Activated CD8-positive, alpha-beta memory T cell treated with anti-CD3 and anti-CD28 coated beads, Interleukin-2, amount 50 U/mL, for 48 hours (primary cell): ENCODE measurements around the gene SLC66A1.
A peak's percentile ranks its signal among the peaks of the same experiment; 100 is the strongest.

ENCODE experiments used
- DNase-seq: peaks from one replicate; pipeline ENCODE4 v3.0.0-alpha.2; 2020

Gene SLC66A1

GRCh38 chr1:19344372-19344810 is 32.3 kb downstream of the SLC66A1 start:
- DNase-seq: peak; percentile 77

GRCh38 chr1:19344831-19345230 is 32.7 kb downstream of the SLC66A1 start:
- DNase-seq: no peak

DNA sequence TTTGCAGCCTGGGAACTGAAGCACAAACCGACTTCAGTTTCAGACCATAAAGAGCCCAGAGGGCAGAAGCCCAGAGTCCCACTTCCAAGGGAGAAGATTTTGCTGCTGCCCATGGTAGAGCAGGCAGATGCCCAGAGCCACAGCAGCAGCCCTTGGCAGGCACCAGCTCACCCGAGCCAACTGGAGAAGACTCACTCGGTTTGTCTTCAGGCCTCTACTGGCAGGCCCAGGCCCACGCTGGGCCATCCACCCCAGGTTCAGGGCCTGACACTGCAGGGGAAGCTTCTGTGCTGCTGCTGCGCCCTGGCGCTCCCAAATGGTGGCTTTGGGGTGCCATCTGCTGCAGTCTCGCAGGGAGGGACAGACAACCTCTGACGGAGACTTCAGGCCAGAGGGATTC is 33.3 kb downstream of the SLC66A1 start:
- no peak for DNase-seq

- DNase-seq: no peak
These were observed 33.9 kb downstream of the SLC66A1 start for GRCh38 chr1:19346026-19346425.

DNA sequence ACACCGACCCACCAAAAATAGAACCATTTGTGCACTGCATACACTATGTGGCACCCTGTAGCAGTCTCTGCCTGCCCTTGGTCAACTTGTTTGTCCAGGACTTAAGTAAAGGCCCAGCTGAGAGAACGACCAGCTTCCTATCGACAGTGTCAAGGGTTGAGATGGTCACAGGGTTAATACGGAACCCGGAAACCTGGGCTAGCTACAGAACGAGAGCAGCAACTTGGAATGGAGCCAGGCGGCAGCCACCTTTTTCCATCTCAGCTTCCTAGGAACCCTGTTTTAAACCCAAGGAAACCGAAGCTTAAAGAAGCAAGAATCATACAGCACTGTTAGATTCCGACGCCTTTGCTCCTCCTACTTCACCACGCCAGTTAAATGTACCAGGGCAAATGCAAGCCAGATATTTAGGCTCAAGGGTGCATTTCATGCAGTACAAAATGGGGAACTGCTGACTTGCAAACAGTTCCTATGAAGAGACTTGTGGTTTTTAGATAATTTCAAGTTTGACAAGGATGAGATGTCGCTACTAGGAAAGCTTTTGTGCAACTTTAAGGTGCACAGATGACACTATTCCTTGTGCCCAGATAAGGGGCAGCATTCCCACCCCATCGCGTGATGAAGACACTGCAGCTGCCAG is 35.5 kb downstream of the SLC66A1 start:
- DNase-seq: no peak

- DNase-seq: no peak
These were observed 36.5 kb downstream of the SLC66A1 start for GRCh38 chr1:19348441-19349198.

GRCh38 chr1:19349999-19350398 is 37.9 kb downstream of the SLC66A1 start:
- DNase-seq: no peak

- DNase-seq: no peak
These were observed 38.4 kb downstream of the SLC66A1 start for GRCh38 chr1:19350566-19350965.

- no peak for DNase-seq
These were observed 39.7 kb downstream of the SLC66A1 start for GRCh38 chr1:19351873-19352272.

GRCh38 chr1:19352839-19353238 is 40.7 kb downstream of the SLC66A1 start:
- DNase-seq: no peak

DNA sequence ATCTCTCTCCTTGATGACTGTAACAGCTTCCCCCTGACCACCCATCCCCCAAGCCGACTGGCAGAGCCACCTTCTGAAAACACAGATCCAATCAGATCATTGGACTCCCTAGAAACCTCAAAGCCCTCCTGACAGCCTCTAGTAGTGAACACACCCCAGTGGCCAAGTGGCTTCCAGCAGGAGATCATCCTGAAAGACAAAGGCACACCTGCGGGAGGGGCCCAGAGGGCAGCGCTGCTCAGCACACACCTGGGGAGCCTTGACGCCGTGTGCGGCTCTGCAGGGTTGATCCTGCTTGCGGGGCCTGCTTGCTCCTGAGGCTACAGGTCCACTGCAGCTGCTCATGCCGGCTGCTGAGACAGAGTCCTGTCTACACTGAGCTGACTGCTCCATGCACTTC is 41.5 kb downstream of the SLC66A1 start:
- no peak for DNase-seq

GRCh38 chr1:19354531-19354981 is 42.4 kb downstream of the SLC66A1 start:
- no peak for DNase-seq

GRCh38 chr1:19356266-19356665 is 44.1 kb downstream of the SLC66A1 start:
- DNase-seq: no peak

- no peak for DNase-seq
These were observed 45.3 kb downstream of the SLC66A1 start for GRCh38 chr1:19357299-19357986.

GRCh38 chr1:19358710-19359109 is 46.6 kb downstream of the SLC66A1 start:
- no peak for DNase-seq

DNA sequence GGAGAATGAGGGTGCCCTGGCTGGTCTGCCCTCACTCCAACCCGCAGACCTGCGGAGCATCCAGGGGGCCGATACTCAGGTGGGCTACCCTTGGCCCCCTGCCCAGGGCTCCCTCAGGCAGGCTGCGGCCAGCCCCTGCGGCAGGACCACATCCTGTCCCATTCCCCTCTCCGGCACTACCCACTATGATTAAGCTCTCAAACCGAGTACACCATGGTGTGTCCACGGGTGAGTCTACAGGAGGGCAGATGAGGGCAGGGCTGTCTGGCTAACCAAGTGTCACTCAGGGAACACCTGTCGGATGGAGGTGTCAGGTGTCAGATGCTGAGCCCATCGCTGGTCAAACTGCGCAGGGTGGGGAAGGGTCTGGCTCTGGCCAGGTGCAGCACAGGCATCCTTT is 47.2 kb downstream of the SLC66A1 start:
- no peak for DNase-seq

- DNase-seq: no peak
These were observed 47.9 kb downstream of the SLC66A1 start for GRCh38 chr1:19360016-19360415.

GRCh38 chr1:19360432-19360831 is 48.3 kb downstream of the SLC66A1 start:
- no peak for DNase-seq

GRCh38 chr1:19360843-19361610 is 48.9 kb downstream of the SLC66A1 start:
- no peak for DNase-seq

GRCh38 chr1:19361611-19362147 is 49.6 kb downstream of the SLC66A1 start:
- DNase-seq: no peak

DNA sequence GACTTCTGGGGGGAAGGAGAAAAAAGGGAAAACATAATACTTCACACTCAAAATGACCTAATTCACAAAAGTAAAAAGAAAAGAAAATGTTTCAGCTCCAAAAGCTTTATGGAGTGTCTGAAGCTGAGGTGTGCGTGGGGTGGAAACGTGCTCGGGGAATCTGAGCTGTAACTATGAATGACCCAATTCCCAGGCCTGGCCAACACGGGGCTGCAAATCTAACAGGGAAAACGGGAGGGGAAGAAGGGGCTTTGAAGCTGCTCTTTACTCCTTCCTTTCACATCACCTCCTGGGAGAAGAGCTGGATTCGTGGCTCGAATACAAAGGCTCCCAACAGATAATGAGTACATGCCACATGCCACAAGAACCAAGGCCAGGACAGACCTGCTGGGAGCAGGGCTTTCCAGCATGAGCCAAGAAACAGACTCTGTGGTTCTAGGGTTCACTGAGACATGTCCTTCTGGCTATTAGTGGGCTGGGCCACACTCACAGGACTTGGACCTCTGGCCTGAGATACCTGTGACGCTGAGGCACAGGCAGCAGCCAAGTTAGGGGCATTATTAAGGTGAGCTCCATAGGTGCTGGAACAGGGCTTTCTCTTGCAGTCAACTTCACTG is 51.5 kb downstream of the SLC66A1 start:
- DNase-seq: no peak

GRCh38 chr1:19365721-19366120 is 53.6 kb downstream of the SLC66A1 start:
- no peak for DNase-seq
